Keratinocyte (primary cell): ENCODE data around the gene FAM78A. TPM values are rescaled to one million over a fixed set of nuclear protein-coding genes. Genes with fewer than 3 reads are reported as not detected.

Experiments
- DNase-seq: peaks from one replicate; pipeline ENCODE4 v3.0.0-alpha.2; 2011; ENCODE audit warnings: low read depth, missing footprints, low spot score
- FAIRE-seq: peaks from 2 replicates; lab custom pipeline; 2011; peaks lifted over from hg19 to GRCh38; lab: Jason Lieb, UNC
- H2AFZ ChIP-seq: 2 replicates; pipeline ENCODE4 v1.6.0; 2012; ENCODE audit warnings: low read length, control low read depth, inconsistent platforms; ENCODE audit not compliant: control insufficient read depth
- H3K27ac ChIP-seq: 2 replicates; pipeline ENCODE4 v1.5.1; 2011; ENCODE audit warnings: low read length; ENCODE audit not compliant: control insufficient read depth, insufficient read depth
- H3K27me3 ChIP-seq: 3 replicates; pipeline ENCODE4 v1.6.0; 2011; ENCODE audit warnings: low read length; ENCODE audit not compliant: control insufficient read depth, insufficient read depth; ENCODE audit errors: extremely low read depth
- H3K36me3 ChIP-seq, 2 experiments: 2 replicates in 1 of 2; 3 replicates in 1 of 2; pipeline ENCODE4 v1.5.1; 2011; ENCODE audit warnings: low read length in 2 of 2, mild to moderate bottlenecking in 1 of 2; ENCODE audit not compliant: control insufficient read depth in 2 of 2, insufficient read depth in 2 of 2; ENCODE audit errors: extremely low read depth in 1 of 2
- H3K4me1 ChIP-seq: 3 replicates; pipeline ENCODE4 v1.5.1; 2011; ENCODE audit warnings: low read length; ENCODE audit not compliant: control insufficient read depth, insufficient read depth; ENCODE audit errors: extremely low read depth
- H3K4me2 ChIP-seq: 3 replicates; pipeline ENCODE4 v1.6.0; 2011; ENCODE audit warnings: low read depth, low read length; ENCODE audit not compliant: control insufficient read depth, insufficient read depth; ENCODE audit errors: extremely low read depth
- H3K4me3 ChIP-seq, 3 experiments: fragments of 200-600 bp in 1 of 3; sonication (generic) in 1 of 3; 2 replicates in 2 of 3; 3 replicates in 1 of 3; pipeline ENCODE4 v1.5.1; 2011 to 2016; ENCODE audit warnings: low read length in 3 of 3, mild to moderate bottlenecking in 3 of 3, control low read depth in 2 of 3, inconsistent platforms in 1 of 3, low read depth in 1 of 3, mixed read lengths in 1 of 3, mixed run types in 1 of 3, moderate library complexity in 1 of 3; ENCODE audit not compliant: control insufficient read depth in 2 of 3, insufficient read depth in 2 of 3; ENCODE audit errors: extremely low read depth in 1 of 3
- H3K79me2 ChIP-seq: 2 replicates; pipeline ENCODE4 v1.6.0; 2012; ENCODE audit warnings: low read length; ENCODE audit not compliant: control insufficient read depth, insufficient read depth
- H3K9ac ChIP-seq: 3 replicates; pipeline ENCODE4 v1.6.0; 2011; ENCODE audit warnings: low read length; ENCODE audit not compliant: control insufficient read depth, insufficient read depth; ENCODE audit errors: extremely low read depth
- H3K9me1 ChIP-seq: 3 replicates; pipeline ENCODE4 v1.6.0; 2011; ENCODE audit warnings: low read length; ENCODE audit not compliant: control insufficient read depth, insufficient read depth; ENCODE audit errors: extremely low read depth
- H3K9me3 ChIP-seq: 2 replicates; pipeline ENCODE4 v1.5.1; 2012; ENCODE audit warnings: low read depth, low read length; ENCODE audit not compliant: control insufficient read depth
- H4K20me1 ChIP-seq: 3 replicates; pipeline ENCODE4 v1.6.0; 2011; ENCODE audit warnings: low read length; ENCODE audit not compliant: control insufficient read depth, insufficient read depth; ENCODE audit errors: extremely low read depth
- EZH2 ChIP-seq: IDR thresholded peaks from one replicate; pipeline ENCODE4 v1.6.1; 2012; ENCODE audit warnings: inconsistent platforms, mild to moderate bottlenecking, low read length, moderate library complexity
- dilution Hi-C: fragments of 300-500 bp; cut with MboI; formaldehyde crosslinking; loops from one replicate; pipeline ENCODE4 v1.7.0; 2020; ENCODE audit warnings: low sequenced_read_pairs; ENCODE audit not compliant: extremely low pct_ligation_motif_present
- polyA minus RNA-seq, 3 experiments: library from RNA; depleted of rRNA, polyadenylated mRNA; stranded (reverse); fragments of >200 nt; gene quantifications; 1 replicate in 1 of 3; 2 replicates in 1 of 3; 3 replicates in 1 of 3; pipeline ENCODE4 v1.2.3, GENCODE V29; 2011
- polyA plus RNA-seq, 5 experiments: library from polyadenylated mRNA; depleted of rRNA in 3 of 5; stranded (reverse) in 3 of 5; stranded (forward) in 1 of 5; unstranded in 1 of 5; fragments of >200 nt; gene quantifications; 1 replicate in 1 of 5; 2 replicates in 3 of 5; 3 replicates in 1 of 5; pipeline versions ENCODE4 v1.2.1 to v1.2.3, GENCODE V29; 2011 to 2012; ENCODE audit warnings: missing spikeins in 2 of 5, low read depth in 1 of 5, low replicate concordance in 1 of 5
- TF ChIP-seq, protein P1 (sequence below), 3 experiments: IDR thresholded peaks in 1 of 3; conservative IDR thresholded peaks in 1 of 3; optimal IDR thresholded peaks in 1 of 3; 2 replicates in 2 of 3; 3 replicates in 1 of 3; pipeline versions ENCODE3 to v1.5.1; 2011; ENCODE audit warnings: low read length in 3 of 3, mild to moderate bottlenecking in 3 of 3, moderate library complexity in 2 of 3, control low read depth in 1 of 3, inconsistent platforms in 1 of 3; ENCODE audit not compliant: insufficient read depth in 2 of 3; ENCODE audit errors: extremely low read depth in 1 of 3

Gene FAM78A, protein sequence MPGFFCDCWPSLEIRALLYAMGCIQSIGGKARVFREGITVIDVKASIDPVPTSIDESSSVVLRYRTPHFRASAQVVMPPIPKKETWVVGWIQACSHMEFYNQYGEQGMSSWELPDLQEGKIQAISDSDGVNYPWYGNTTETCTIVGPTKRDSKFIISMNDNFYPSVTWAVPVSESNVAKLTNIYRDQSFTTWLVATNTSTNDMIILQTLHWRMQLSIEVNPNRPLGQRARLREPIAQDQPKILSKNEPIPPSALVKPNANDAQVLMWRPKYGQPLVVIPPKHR
- polyA plus RNA-seq (0.25 to 1.1 TPM (median 0.33 TPM) in 3 replicates), polyA minus RNA-seq (0.20 to 1.3 TPM (median 0.33 TPM) in 3 replicates)
- 0.11 TPM for polyA plus RNA-seq (2011; ENCODE audit: low read depth)
- 0.22 and 0.47 TPM in 2 replicates for polyA plus RNA-seq (2011; cell fraction: cytosol; rRNA removed)
- 0.50 and 1.0 TPM in 2 replicates for polyA plus RNA-seq (2011; cell fraction: nucleus; rRNA removed)
- 0.08 and 0.54 TPM in 2 replicates for polyA plus RNA-seq (2012; ENCODE audit: low replicate concordance)
- not detected for polyA minus RNA-seq (2011; cell fraction: cytosol; rRNA and poly(A)+ RNA removed)
- 0.78 TPM in 1 of 2 replicates, not detected in the other for polyA minus RNA-seq (2011; cell fraction: nucleus; rRNA and poly(A)+ RNA removed)

DNA sequence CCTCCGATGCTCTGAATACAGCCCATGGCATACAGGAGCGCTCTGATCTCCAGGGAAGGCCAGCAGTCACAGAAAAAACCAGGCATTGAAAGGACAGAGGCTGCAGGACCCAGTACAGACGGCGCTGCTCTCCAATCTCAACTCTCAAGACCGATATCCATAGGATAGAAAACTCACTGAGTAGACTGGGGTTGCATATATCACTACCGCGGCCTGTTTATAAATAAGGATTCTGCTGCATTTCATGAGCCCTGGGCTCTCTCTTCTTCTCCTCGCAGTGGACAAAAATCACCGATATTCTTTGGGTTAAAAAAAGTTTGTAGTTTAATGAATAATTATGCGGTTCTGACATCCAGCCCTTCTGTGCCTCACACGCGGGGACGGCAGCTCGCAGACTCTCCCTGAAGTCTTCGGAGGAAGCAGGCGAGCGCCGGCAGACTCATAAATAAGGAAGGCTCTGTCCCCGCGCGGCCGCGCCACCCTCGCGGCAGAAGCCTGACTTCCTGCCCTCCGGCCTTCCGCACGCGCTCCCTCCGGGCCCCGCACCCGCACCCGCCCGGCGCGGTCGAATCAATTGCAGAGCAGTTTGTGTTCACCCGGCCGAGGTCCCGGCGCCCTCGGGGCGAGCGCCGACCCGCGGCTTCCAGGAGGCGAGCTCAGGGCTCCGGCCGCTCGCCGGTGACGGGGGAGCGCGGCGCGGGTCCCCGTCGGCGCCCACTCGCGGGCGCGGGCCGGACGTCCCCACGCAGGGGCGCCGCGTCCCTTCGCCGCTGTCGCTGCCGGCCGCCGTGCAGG, at the start of gene FAM78A:
Gene FAM78A, minus strand, starts transcription at position 417 of the 795 bp plus-strand sequence. Its CDS starts 331 bp downstream, at position 86.
- H3K79me2 ChIP-seq = no peaks in the 10 kb centered on the region
- H3K4me2 ChIP-seq = peak within 1 kb of the TSS; percentile 58
- H3K9me1 ChIP-seq = no peaks in the 10 kb centered on the region
- no peaks in the 10 kb centered on the region for H4K20me1 ChIP-seq
- H3K36me3 ChIP-seq = no peaks in the 10 kb centered on the region
- TF ChIP-seq, protein P1, sequence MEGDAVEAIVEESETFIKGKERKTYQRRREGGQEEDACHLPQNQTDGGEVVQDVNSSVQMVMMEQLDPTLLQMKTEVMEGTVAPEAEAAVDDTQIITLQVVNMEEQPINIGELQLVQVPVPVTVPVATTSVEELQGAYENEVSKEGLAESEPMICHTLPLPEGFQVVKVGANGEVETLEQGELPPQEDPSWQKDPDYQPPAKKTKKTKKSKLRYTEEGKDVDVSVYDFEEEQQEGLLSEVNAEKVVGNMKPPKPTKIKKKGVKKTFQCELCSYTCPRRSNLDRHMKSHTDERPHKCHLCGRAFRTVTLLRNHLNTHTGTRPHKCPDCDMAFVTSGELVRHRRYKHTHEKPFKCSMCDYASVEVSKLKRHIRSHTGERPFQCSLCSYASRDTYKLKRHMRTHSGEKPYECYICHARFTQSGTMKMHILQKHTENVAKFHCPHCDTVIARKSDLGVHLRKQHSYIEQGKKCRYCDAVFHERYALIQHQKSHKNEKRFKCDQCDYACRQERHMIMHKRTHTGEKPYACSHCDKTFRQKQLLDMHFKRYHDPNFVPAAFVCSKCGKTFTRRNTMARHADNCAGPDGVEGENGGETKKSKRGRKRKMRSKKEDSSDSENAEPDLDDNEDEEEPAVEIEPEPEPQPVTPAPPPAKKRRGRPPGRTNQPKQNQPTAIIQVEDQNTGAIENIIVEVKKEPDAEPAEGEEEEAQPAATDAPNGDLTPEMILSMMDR (optimal IDR thresholded peaks at IDR 0.05 in 1 of 3, IDR thresholded peaks at IDR 0.05 in 1 of 3, conservative IDR thresholded peaks at IDR 0.05 in 1 of 3; ENCODE audit: extremely low read depth in 1 of 3, insufficient read depth in 2 of 3, low read length in 3 of 3) = no peak
- peak; percentile 88 for TF ChIP-seq EZH2
- H3K4me3 ChIP-seq = peak within 1 kb of the TSS; percentile 28 to 64 (median 29)
- DNase-seq (no peak), FAIRE-seq (no peak)
- no peak within 1 kb of the TSS for H3K27ac ChIP-seq
- dilution Hi-C loops = no loop called here
- peaks cover 41% of the 10 kb centered on the region for H3K27me3 ChIP-seq
- H3K9me3 ChIP-seq = no peaks in the 10 kb centered on the region
- H3K9ac ChIP-seq = no peak within 1 kb of the TSS
- no peaks in the 10 kb centered on the region for H3K4me1 ChIP-seq
- no peak within 1 kb of the TSS for H2AFZ ChIP-seq

DNA sequence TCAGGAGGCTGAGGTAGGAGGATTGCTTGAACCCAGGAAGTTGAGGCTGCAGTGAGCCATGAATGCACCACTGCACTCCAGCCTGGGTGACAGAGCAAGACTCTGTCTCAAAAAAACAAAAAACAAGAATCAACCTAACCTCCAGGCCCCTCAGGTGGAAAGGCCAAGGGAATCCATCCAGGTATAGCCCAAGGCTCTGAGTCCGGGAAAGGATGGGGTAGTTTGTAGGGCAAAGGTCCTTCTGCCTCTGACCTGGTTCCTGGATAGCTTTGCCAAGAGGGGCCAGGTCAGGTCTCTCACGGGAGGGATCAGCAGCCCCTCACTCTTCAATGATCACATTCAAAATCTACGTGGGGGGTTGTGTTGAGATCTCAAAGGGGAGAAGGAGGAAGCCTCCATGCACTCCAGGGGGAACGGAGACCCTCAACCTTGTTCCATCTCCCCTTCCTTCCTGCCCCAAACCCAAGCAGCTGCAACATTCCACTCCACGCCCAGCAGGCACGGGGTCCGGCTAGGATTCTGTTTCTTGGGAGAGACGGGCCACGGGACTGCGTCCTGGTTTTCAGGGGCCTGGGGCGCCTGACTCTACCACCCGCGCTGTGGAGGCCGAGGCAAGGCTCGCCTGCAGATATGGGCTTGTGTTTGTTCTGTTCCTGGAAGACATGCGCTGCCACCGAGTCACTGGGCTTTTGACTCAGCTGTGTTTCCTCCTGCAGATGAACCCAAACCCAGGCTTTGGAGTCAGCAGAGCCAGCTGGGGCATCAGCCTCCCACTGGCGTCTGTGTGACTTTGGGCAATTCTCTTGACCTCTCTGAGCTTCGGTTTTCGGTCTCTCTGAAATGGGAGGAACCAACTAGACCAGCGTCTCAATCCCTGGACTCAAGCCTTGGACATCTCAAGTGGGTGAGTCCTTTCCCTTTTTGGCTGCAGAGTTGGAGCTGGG, 48.7 kb upstream of the FAM78A start:
- Histone ChIP-seq H4K20me1 (no peaks in the 10 kb centered on the region), H3K27ac (no peak overlapping the region), H3K4me2 (no peak overlapping the region), H3K9me3 (no peaks in the 10 kb centered on the region), H2AFZ (no peak overlapping the region), H3K79me2 (no peaks in the 10 kb centered on the region), H3K4me3 (no peak overlapping the region), H3K9me1 (no peaks in the 10 kb centered on the region), H3K4me1 (no peaks in the 10 kb centered on the region), H3K36me3 (no peaks in the 10 kb centered on the region), H3K9ac (no peak overlapping the region), H3K27me3 (peaks cover 10% of the 10 kb centered on the region)
- no peak for FAIRE-seq
- no peak for DNase-seq
- dilution Hi-C loops = no loop called here
- TF ChIP-seq, protein P1 (optimal IDR thresholded peaks at IDR 0.05 in 1 of 3, IDR thresholded peaks at IDR 0.05 in 1 of 3, conservative IDR thresholded peaks at IDR 0.05 in 1 of 3; ENCODE audit: extremely low read depth in 1 of 3, insufficient read depth in 2 of 3, low read length in 3 of 3) = no peak
- no peak for TF ChIP-seq EZH2
